ENCODE results near the gene INSM1. TPM values are rescaled to one million over a fixed set of nuclear protein-coding genes. Genes with fewer than 3 reads are reported as not detected.

Gene INSM1
- total RNA-seq, 6 experiments from 2014 or later, result not detected

- H3K9me3 Mint-ChIP-seq, result no peaks in the 10 kb centered on the region; the same call in 1 of the 2 replicates
- H3K36me3 Mint-ChIP-seq (ENCODE audit: low read depth), result no peaks in the 10 kb centered on the region
- no peak overlapping the region for H3K27ac Mint-ChIP-seq
- peaks cover 4% of the 10 kb centered on the region for H3K27me3 Mint-ChIP-seq (ENCODE audit: insufficient read depth)
- TF ChIP-seq CTCF (IDR thresholded peaks at IDR 0.05), result no peak
- no peak overlapping the region for H3K4me3 Mint-ChIP-seq
- H3K4me1 Mint-ChIP-seq (ENCODE audit: low read depth), result peaks cover 9% of the 10 kb centered on the region; the same call in 1 of the 2 replicates
- DNase-seq, result no peak
These were observed 40.2 kb upstream of the INSM1 start for GRCh38 chr20:20327746-20328145.

- Mint-ChIP-seq H3K4me3 (no peak overlapping the region), H3K4me1 (ENCODE audit: low read depth) (peaks cover 9% of the 10 kb centered on the region; the same call in 1 of the 2 replicates), H3K9me3 (no peaks in the 10 kb centered on the region; the same call in 1 of the 2 replicates), H3K27ac (no peak overlapping the region), H3K27me3 (ENCODE audit: insufficient read depth) (peaks cover 4% of the 10 kb centered on the region), H3K36me3 (ENCODE audit: low read depth) (no peaks in the 10 kb centered on the region)
- DNase-seq, result no peak
- no peak for TF ChIP-seq CTCF (IDR thresholded peaks at IDR 0.05)
These were observed 38.3 kb upstream of the INSM1 start for GRCh38 chr20:20329564-20329963.

GRCh38 chr20:20331156-20331555, 36.7 kb upstream of the INSM1 start:
- H3K4me1 Mint-ChIP-seq (ENCODE audit: low read depth), result peaks cover 9% of the 10 kb centered on the region; the same call in 1 of the 2 replicates
- TF ChIP-seq CTCF (IDR thresholded peaks at IDR 0.05), result no peak
- H3K9me3 Mint-ChIP-seq, result no peaks in the 10 kb centered on the region; the same call in 1 of the 2 replicates
- peaks cover 4% of the 10 kb centered on the region for H3K27me3 Mint-ChIP-seq (ENCODE audit: insufficient read depth)
- no peak for DNase-seq
- H3K36me3 Mint-ChIP-seq (ENCODE audit: low read depth), result no peaks in the 10 kb centered on the region
- H3K4me3 Mint-ChIP-seq, result no peak overlapping the region
- no peak overlapping the region for H3K27ac Mint-ChIP-seq

- no peaks in the 10 kb centered on the region for H3K36me3 Mint-ChIP-seq (ENCODE audit: low read depth)
- no peak overlapping the region for H3K27ac Mint-ChIP-seq
- peaks cover 4% of the 10 kb centered on the region for H3K27me3 Mint-ChIP-seq (ENCODE audit: insufficient read depth)
- H3K4me1 Mint-ChIP-seq (ENCODE audit: low read depth), result peaks cover 9% of the 10 kb centered on the region; the same call in 1 of the 2 replicates
- H3K4me3 Mint-ChIP-seq, result no peak overlapping the region
- DNase-seq, result no peak
- no peaks in the 10 kb centered on the region; the same call in 1 of the 2 replicates for H3K9me3 Mint-ChIP-seq
- no peak for TF ChIP-seq CTCF (IDR thresholded peaks at IDR 0.05)
These were observed 36.1 kb upstream of the INSM1 start for GRCh38 chr20:20331817-20332216.

GRCh38 chr20:20333866-20334265, 34.0 kb upstream of the INSM1 start:
- no peak overlapping the region for H3K27ac Mint-ChIP-seq
- peaks cover 2% of the 10 kb centered on the region; the same call in 1 of the 2 replicates for H3K27me3 Mint-ChIP-seq (ENCODE audit: insufficient read depth)
- no peak for TF ChIP-seq CTCF (IDR thresholded peaks at IDR 0.05)
- no peaks in the 10 kb centered on the region; the same call in 1 of the 2 replicates for H3K9me3 Mint-ChIP-seq
- H3K4me3 Mint-ChIP-seq, result no peak overlapping the region
- no peaks in the 10 kb centered on the region for H3K4me1 Mint-ChIP-seq (ENCODE audit: low read depth)
- DNase-seq, result no peak
- H3K36me3 Mint-ChIP-seq (ENCODE audit: low read depth), result no peaks in the 10 kb centered on the region

Data from HFFc6 (cell line).